SU-DHL-6 (cell line): ENCODE results near the gene FBN1.

Source experiments
- H2AFZ ChIP-seq: fragments of 200-600 bp; sonication (generic); 2 replicates; pipeline ENCODE4 v1.6.1; 2014; ENCODE audit warnings: low read depth, mild to moderate bottlenecking, moderate library complexity, mixed read lengths, antibody characterized with exemption, low read length; ENCODE audit not compliant: severe bottlenecking
- H3F3A ChIP-seq: fragments of 200-600 bp; shearing (Covaris generic); 2 replicates; pipeline ENCODE4 v1.6.0; 2016; ENCODE audit warnings: antibody characterized with exemption, mild to moderate bottlenecking; ENCODE audit not compliant: insufficient read depth
- H3K27ac ChIP-seq: fragments of 200-600 bp; sonication (generic); 2 replicates; pipeline ENCODE4 v1.5.1; 2016; ENCODE audit warnings: low read depth, mild to moderate bottlenecking, low read length, moderate library complexity, mixed read lengths
- H3K27me3 ChIP-seq: fragments of 200-600 bp; sonication (generic), shearing (Covaris generic); 2 replicates; pipeline ENCODE4 v1.6.0; 2014; ENCODE audit warnings: mild to moderate bottlenecking, low read length
- H3K36me3 ChIP-seq: fragments of 200-600 bp; sonication (generic); 2 replicates; pipeline ENCODE4 v1.6.1; 2014; ENCODE audit warnings: mild to moderate bottlenecking, low read length, mixed read lengths
- H3K4me2 ChIP-seq: fragments of 300-600, 200-600 bp; shearing (Covaris generic), sonication (generic); 2 replicates; pipeline ENCODE4 v1.6.0; 2014; ENCODE audit warnings: low read length, low read depth, mild to moderate bottlenecking; ENCODE audit not compliant: poor library complexity, severe bottlenecking
- H3K4me3 ChIP-seq: fragments of 200-600 bp; sonication (generic); 2 replicates; pipeline ENCODE4 v1.5.1; 2014; ENCODE audit warnings: antibody characterized with exemption, low read length, mild to moderate bottlenecking, mixed read lengths; ENCODE audit not compliant: insufficient read depth, poor library complexity, severe bottlenecking
- H3K79me2 ChIP-seq: fragments of 200-600 bp; sonication (generic); 2 replicates; pipeline ENCODE4 v1.6.1; 2014; ENCODE audit warnings: mild to moderate bottlenecking, low read length, moderate library complexity; ENCODE audit not compliant: insufficient read depth
- H3K9ac ChIP-seq: fragments of 200-600 bp; sonication (generic); 2 replicates; pipeline ENCODE4 v1.7.0; 2014; ENCODE audit warnings: mild to moderate bottlenecking, low read length
- H3K9me2 ChIP-seq: fragments of 200-600 bp; sonication (generic); replicated peaks from 2 replicates; pipeline ENCODE4 v1.6.1; 2014; ENCODE audit warnings: low read length; ENCODE audit not compliant: insufficient read depth
- H3K9me3 ChIP-seq: fragments of 200-600 bp; sonication (generic); 2 replicates; pipeline ENCODE4 v1.6.1; 2014; ENCODE audit warnings: low read length, mixed read lengths; ENCODE audit not compliant: insufficient read depth
- H4K20me1 ChIP-seq: fragments of 200-600 bp; sonication (generic); 2 replicates; pipeline ENCODE4 v1.6.1; 2014; ENCODE audit warnings: low read depth, mild to moderate bottlenecking, antibody characterized with exemption, low read length, moderate library complexity, mixed read lengths
- CTCF ChIP-seq: fragments of 200-600 bp; sonication (generic); IDR thresholded peaks from one replicate; pipeline ENCODE4 v1.5.1; 2017; ENCODE audit warnings: antibody characterized with exemption, mild to moderate bottlenecking, low read length, moderate library complexity; ENCODE audit not compliant: insufficient read depth, poor library complexity, severe bottlenecking
- EZH2phosphoT487 ChIP-seq: fragments of 200-600 bp; sonication (generic), shearing (Covaris generic); conservative IDR thresholded peaks from 2 replicates; pipeline ENCODE4 v1.6.1; 2018; ENCODE audit warnings: mild to moderate bottlenecking, antibody characterized with exemption, low read length, moderate library complexity, mixed read lengths

Gene FBN1

GRCh38 chr15:48680841-48681240 is 35.3 kb upstream of the FBN1 start:
- Histone ChIP-seq H2AFZ (no peak overlapping the region), H3K4me2 (no peak overlapping the region), H3K27me3 (no peaks in the 10 kb centered on the region), H4K20me1 (no peaks in the 10 kb centered on the region), H3K9ac (no peak overlapping the region), H3K79me2 (no peaks in the 10 kb centered on the region), H3K9me3 (no peaks in the 10 kb centered on the region), H3K4me3 (no peak overlapping the region), H3K36me3 (no peaks in the 10 kb centered on the region), H3K9me2 (no peaks in the 10 kb centered on the region), H3F3A (no peaks in the 10 kb centered on the region), H3K27ac (no peak overlapping the region)
- TF ChIP-seq EZH2phosphoT487, result no peak
- TF ChIP-seq CTCF, result no peak

- Histone ChIP-seq H4K20me1 (no peaks in the 10 kb centered on the region), H3K4me2 (no peak overlapping the region), H3K79me2 (no peaks in the 10 kb centered on the region), H3F3A (no peaks in the 10 kb centered on the region), H3K9ac (no peak overlapping the region), H3K9me2 (no peaks in the 10 kb centered on the region), H3K27ac (no peak overlapping the region), H3K27me3 (no peaks in the 10 kb centered on the region), H3K9me3 (no peaks in the 10 kb centered on the region), H3K36me3 (no peaks in the 10 kb centered on the region), H3K4me3 (no peak overlapping the region), H2AFZ (no peak overlapping the region)
- no peak for TF ChIP-seq EZH2phosphoT487
- TF ChIP-seq CTCF, result no peak
Measured at GRCh38 chr15:48679952-48680351, 34.4 kb upstream of the FBN1 start.

GRCh38 chr15:48678851-48679250 is 33.3 kb upstream of the FBN1 start:
- H3K4me3 ChIP-seq, result no peak overlapping the region
- H3K9me2 ChIP-seq, result no peaks in the 10 kb centered on the region
- no peaks in the 10 kb centered on the region for H3K36me3 ChIP-seq
- no peaks in the 10 kb centered on the region for H3K9me3 ChIP-seq
- H3F3A ChIP-seq, result no peaks in the 10 kb centered on the region
- no peak overlapping the region for H3K27ac ChIP-seq
- H3K9ac ChIP-seq, result no peak overlapping the region
- no peaks in the 10 kb centered on the region for H3K27me3 ChIP-seq
- H4K20me1 ChIP-seq, result no peaks in the 10 kb centered on the region
- TF ChIP-seq EZH2phosphoT487, result no peak
- TF ChIP-seq CTCF, result no peak
- no peak overlapping the region for H3K4me2 ChIP-seq
- H2AFZ ChIP-seq, result no peak overlapping the region
- H3K79me2 ChIP-seq, result no peaks in the 10 kb centered on the region
